Thymus (tissue), 11 donors: ENCODE data around the gene FAM20A. TPM values are rescaled to one million over a fixed set of nuclear protein-coding genes. Genes with fewer than 3 reads are reported as not detected.

Experiments used
- DNase-seq, 9 donors: peaks; one replicate each; pipeline ENCODE4 v3.0.0-alpha.2; 2013; ENCODE audit warnings: low spot score in 9 of 9, low read depth in 6 of 9, missing footprints in 1 of 9
- H3K27ac ChIP-seq, 2 donors: one replicate each; pipeline ENCODE4 v1.5.1; 2013; ENCODE audit warnings: control low read depth in 1 of 2, low read depth in 1 of 2, low read length in 1 of 2, mild to moderate bottlenecking in 1 of 2, moderate library complexity in 1 of 2
- H3K27me3 ChIP-seq, 2 donors: one replicate each; pipeline ENCODE4 v1.5.1; 2013; ENCODE audit warnings: low read length in 1 of 2; ENCODE audit not compliant: control insufficient read depth in 2 of 2, insufficient read depth in 1 of 2
- H3K36me3 ChIP-seq, 2 donors: one replicate each; pipeline ENCODE4 v1.5.1; 2013; ENCODE audit warnings: low read length in 1 of 2, mild to moderate bottlenecking in 1 of 2, moderate library complexity in 1 of 2; ENCODE audit not compliant: control insufficient read depth in 2 of 2, insufficient read depth in 2 of 2
- H3K4me1 ChIP-seq, 2 donors: one replicate each; pipeline ENCODE4 v1.5.1; 2013; ENCODE audit warnings: low read length in 2 of 2; ENCODE audit not compliant: control insufficient read depth in 2 of 2, insufficient read depth in 2 of 2
- H3K4me3 ChIP-seq, 2 donors: one replicate each; pipeline ENCODE4 v1.5.1; 2013; ENCODE audit warnings: low read length in 2 of 2, control low read depth in 1 of 2, mild to moderate bottlenecking in 1 of 2
- H3K9me3 ChIP-seq, 2 donors: one replicate each; pipeline ENCODE4 v1.5.1; 2013; ENCODE audit warnings: low read length in 1 of 2, mild to moderate bottlenecking in 1 of 2; ENCODE audit not compliant: control insufficient read depth in 2 of 2, insufficient read depth in 1 of 2
- WGBS: extraction: QIAGEN DNeasy Blood & Tissue Kit; methylation state at CpG from one replicate; pipeline ENCODE4 v1.1.7; 2013; 5-methylcytosine and 5-hydroxymethylcytosine counted together
- polyA plus RNA-seq: library from polyadenylated mRNA; stranded (reverse); fragments of 200-250 nt; gene quantifications from one replicate; pipeline ENCODE4 v1.2.3, GENCODE V29; 2013
- total RNA-seq: library from RNA; stranded (reverse); fragments of 120-200 nt; gene quantifications from one replicate; pipeline ENCODE4 v1.2.4, GENCODE V29; 2013
- donor health status: healthy.

FAM20A gene
- total and polyA plus RNA-seq, 2 donors = 3.7 to 35.3 TPM

GRCh38 chr17:68491381-68492231 is 109.6 kb downstream of the FAM20A start:
- Histone ChIP-seq H3K9me3 (no peaks in the 10 kb centered on the region), H3K4me3 (no peak overlapping the region), H3K4me1 (peaks cover 0 to 13% of the 10 kb centered on the region in 2 donors), H3K27me3 (no peaks in the 10 kb centered on the region), H3K27ac (no peak overlapping the region), H3K36me3 (no peaks in the 10 kb centered on the region)
- WGBS = 85% methylated on average over 12 of the region's 12 CpGs
- DNase-seq = no peak

DNA sequence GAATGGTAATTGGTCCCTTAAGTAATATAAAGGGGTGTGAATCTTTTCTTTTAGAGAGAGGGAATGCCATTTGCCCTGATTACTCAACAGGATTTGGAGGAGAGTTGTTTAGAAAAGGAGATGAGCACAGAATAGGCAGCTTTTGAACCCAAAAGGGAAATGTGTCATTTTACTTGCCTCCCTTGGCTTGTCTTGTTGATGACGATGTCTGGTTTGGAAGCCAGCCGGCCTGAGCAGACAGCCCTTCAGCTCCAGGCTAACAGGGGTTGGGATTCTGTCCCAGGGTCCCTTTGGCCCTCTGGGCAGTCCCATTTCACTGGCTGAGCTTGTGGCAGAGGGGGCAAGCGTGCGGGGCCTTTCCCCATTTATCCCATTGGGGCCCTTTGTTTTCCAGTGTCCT is 111.2 kb downstream of the FAM20A start:
- no peak overlapping the region for H3K4me3 ChIP-seq
- H3K4me1 ChIP-seq = peaks cover 0 to 13% of the 10 kb centered on the region in 2 donors
- H3K9me3 ChIP-seq = no peaks in the 10 kb centered on the region
- no peak overlapping the region for H3K27ac ChIP-seq
- no peak for DNase-seq
- H3K27me3 ChIP-seq = no peaks in the 10 kb centered on the region
- no peaks in the 10 kb centered on the region for H3K36me3 ChIP-seq
- WGBS = 87% methylated on average over 4 of the region's 4 CpGs

Other genes with a start within 250 kb of the FAM20A start
- 6.8 TPM for gene WIPI1, start 143.9 kb downstream of the FAM20A start, total RNA-seq
- gene WIPI1, start 143.9 kb downstream of the FAM20A start, polyA plus RNA-seq = 17.8 TPM
- gene PRKAR1A, start 88.9 kb downstream of the FAM20A start, total RNA-seq = 140 TPM
- 144 TPM for gene PRKAR1A, start 88.9 kb downstream of the FAM20A start, polyA plus RNA-seq